Mesendoderm (in vitro differentiated cells): ENCODE data around the gene CAPN13.

Experiments
- DNase-seq: peaks from one replicate; pipeline ENCODE4 v3.0.0; 2013
- H2AK5ac ChIP-seq: 2 replicates; pipeline ENCODE4 v1.6.1; 2013; ENCODE audit warnings: low read length, inconsistent platforms
- H2BK120ac ChIP-seq: 2 replicates; pipeline ENCODE4 v1.6.1; 2013; ENCODE audit warnings: low read depth, mild to moderate bottlenecking, low read length, moderate library complexity, mixed read lengths
- H2BK15ac ChIP-seq: replicated peaks from 2 replicates; pipeline ENCODE4 v1.6.1; 2013; ENCODE audit warnings: low read depth, mild to moderate bottlenecking, moderate library complexity
- H2BK5ac ChIP-seq: 2 replicates; pipeline ENCODE4 v1.6.1; 2013; ENCODE audit warnings: low read length, inconsistent platforms
- H3K18ac ChIP-seq: 2 replicates; pipeline ENCODE4 v1.6.1; 2013; ENCODE audit warnings: mild to moderate bottlenecking, low read length, mixed read lengths
- H3K23ac ChIP-seq: one replicate; pipeline ENCODE4 v1.6.1; 2013; ENCODE audit warnings: low read length
- H3K27ac ChIP-seq: 2 replicates; pipeline ENCODE4 v1.5.1; 2013; ENCODE audit warnings: low read depth, mild to moderate bottlenecking, inconsistent platforms, low read length, moderate library complexity
- H3K27me3 ChIP-seq: 2 replicates; pipeline ENCODE4 v1.6.1; 2013; ENCODE audit warnings: low read length, control low read depth, mild to moderate bottlenecking, inconsistent platforms; ENCODE audit not compliant: insufficient read depth, poor library complexity
- H3K36me3 ChIP-seq: 2 replicates; pipeline ENCODE4 v1.6.1; 2013; ENCODE audit warnings: low read length, inconsistent platforms; ENCODE audit not compliant: control insufficient read depth, insufficient read depth
- H3K4ac ChIP-seq: one replicate; pipeline ENCODE4 v1.6.1; 2013; ENCODE audit warnings: low read depth, mild to moderate bottlenecking, low read length, moderate library complexity
- H3K4me1 ChIP-seq: 2 replicates; pipeline ENCODE4 v1.6.1; 2013; ENCODE audit warnings: low read depth, low read length, inconsistent platforms; ENCODE audit not compliant: control insufficient read depth
- H3K4me2 ChIP-seq: 2 replicates; pipeline ENCODE4 v1.6.1; 2013; ENCODE audit warnings: low read length
- H3K4me3 ChIP-seq: 2 replicates; pipeline ENCODE4 v1.5.1; 2013; ENCODE audit warnings: mild to moderate bottlenecking, low read length
- H3K56ac ChIP-seq: one replicate; pipeline ENCODE4 v1.6.1; 2013; ENCODE audit warnings: low read length
- H3K79me1 ChIP-seq: 2 replicates; pipeline ENCODE4 v1.6.1; 2013; ENCODE audit warnings: low read length, inconsistent platforms
- H3K79me2 ChIP-seq: 2 replicates; pipeline ENCODE4 v1.6.1; 2013; ENCODE audit warnings: mild to moderate bottlenecking, low read length; ENCODE audit not compliant: control insufficient read depth, insufficient read depth
- H3K9ac ChIP-seq: 2 replicates; pipeline ENCODE4 v1.6.1; 2013; ENCODE audit warnings: low read length, inconsistent platforms
- H4K5ac ChIP-seq: one replicate; pipeline ENCODE4 v1.6.1; 2013; ENCODE audit warnings: low read length
- H4K8ac ChIP-seq: one replicate; pipeline ENCODE4 v1.6.1; 2013; ENCODE audit warnings: low read depth, mild to moderate bottlenecking, control low read depth, low read length, moderate library complexity
- WGBS: extraction: QIAGEN DNeasy Blood & Tissue Kit; methylation state at CpG from one replicate; pipeline ENCODE4 v1.1.7; 2013; ENCODE audit warnings: low lambda C conversion rate, missing lambda C conversion rate; ENCODE audit not compliant: insufficient coverage; ENCODE audit errors: extremely low coverage; 5-methylcytosine and 5-hydroxymethylcytosine counted together

Gene CAPN13

GRCh38 chr2:30753630-30754029 lies 53.6 kb downstream of the CAPN13 start:
- Histone ChIP-seq H3K4me1 (peaks cover 22% of the 10 kb centered on the region), H2BK120ac (no peak overlapping the region), H4K5ac (no peak overlapping the region), H3K27me3 (no peaks in the 10 kb centered on the region), H3K27ac (no peak overlapping the region), H3K36me3 (no peaks in the 10 kb centered on the region), H2BK15ac (no peak overlapping the region), H3K79me1 (no peaks in the 10 kb centered on the region), H3K79me2 (no peaks in the 10 kb centered on the region), H3K23ac (no peak overlapping the region), H4K8ac (no peak overlapping the region), H3K56ac (no peak overlapping the region), H3K4me3 (no peak overlapping the region), H3K18ac (no peak overlapping the region), H3K4ac (no peak overlapping the region), H2AK5ac (no peak overlapping the region), H2BK5ac (no peak overlapping the region), H3K9ac (no peak overlapping the region), H3K4me2 (no peak overlapping the region)
- no CpG with 5 or more reads among the region's 6 CpGs for WGBS
- no peak for DNase-seq

- no peak overlapping the region for H3K18ac ChIP-seq
- no peak overlapping the region for H3K56ac ChIP-seq
- no peak overlapping the region for H2BK15ac ChIP-seq
- no CpG with 5 or more reads among the region's 6 CpGs for WGBS
- no peak overlapping the region for H3K4ac ChIP-seq
- no peak for DNase-seq
- H3K4me3 ChIP-seq, result no peak overlapping the region
- H4K5ac ChIP-seq, result no peak overlapping the region
- H2BK120ac ChIP-seq, result no peak overlapping the region
- no peaks in the 10 kb centered on the region for H3K36me3 ChIP-seq
- no peak overlapping the region for H2BK5ac ChIP-seq
- no peak overlapping the region for H3K23ac ChIP-seq
- H3K27ac ChIP-seq, result no peak overlapping the region
- no peak overlapping the region for H3K9ac ChIP-seq
- H3K27me3 ChIP-seq, result no peaks in the 10 kb centered on the region
- no peak overlapping the region for H4K8ac ChIP-seq
- H3K79me1 ChIP-seq, result no peaks in the 10 kb centered on the region
- H2AK5ac ChIP-seq, result no peak overlapping the region
- no peak overlapping the region for H3K4me2 ChIP-seq
- no peaks in the 10 kb centered on the region for H3K79me2 ChIP-seq
- H3K4me1 ChIP-seq, result peaks cover 17% of the 10 kb centered on the region
These were observed 54.4 kb downstream of the CAPN13 start for GRCh38 chr2:30752811-30753210.

DNA sequence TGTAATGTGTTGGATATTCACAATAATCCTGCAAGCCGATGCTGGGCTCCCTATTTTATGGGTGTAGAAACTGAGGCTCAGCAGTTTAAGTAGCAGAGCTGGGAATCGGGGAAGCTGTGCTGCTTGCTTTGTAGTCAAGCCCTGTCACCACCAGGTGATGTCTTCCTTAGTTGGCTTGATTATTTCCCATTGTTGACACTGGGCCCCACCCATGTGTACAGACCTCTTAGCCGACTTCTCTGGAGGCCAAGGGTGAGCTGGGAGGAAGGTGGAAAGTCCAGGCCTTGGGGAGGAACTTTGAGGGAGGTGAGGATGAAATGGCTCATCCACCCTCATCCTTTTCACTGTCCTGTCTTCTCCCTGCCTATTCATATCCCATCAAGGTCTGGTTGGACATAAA lies 60.0 kb downstream of the CAPN13 start:
- no peak overlapping the region for H3K4me2 ChIP-seq
- H3K56ac ChIP-seq, result no peak overlapping the region
- H2AK5ac ChIP-seq, result no peak overlapping the region
- no peak overlapping the region for H4K8ac ChIP-seq
- no peak overlapping the region for H3K4me3 ChIP-seq
- no peak overlapping the region for H4K5ac ChIP-seq
- H3K27me3 ChIP-seq, result no peaks in the 10 kb centered on the region
- H3K79me1 ChIP-seq, result no peaks in the 10 kb centered on the region
- H2BK15ac ChIP-seq, result no peak overlapping the region
- no peak overlapping the region for H3K18ac ChIP-seq
- WGBS, result no CpG with 5 or more reads among the region's 3 CpGs
- no peak overlapping the region for H3K4ac ChIP-seq
- no peak overlapping the region for H2BK120ac ChIP-seq
- no peak overlapping the region for H3K27ac ChIP-seq
- DNase-seq, result no peak
- H3K9ac ChIP-seq, result no peak overlapping the region
- no peak overlapping the region for H3K23ac ChIP-seq
- H3K36me3 ChIP-seq, result no peaks in the 10 kb centered on the region
- H2BK5ac ChIP-seq, result no peak overlapping the region
- no peaks in the 10 kb centered on the region for H3K79me2 ChIP-seq
- no peaks in the 10 kb centered on the region for H3K4me1 ChIP-seq

DNA sequence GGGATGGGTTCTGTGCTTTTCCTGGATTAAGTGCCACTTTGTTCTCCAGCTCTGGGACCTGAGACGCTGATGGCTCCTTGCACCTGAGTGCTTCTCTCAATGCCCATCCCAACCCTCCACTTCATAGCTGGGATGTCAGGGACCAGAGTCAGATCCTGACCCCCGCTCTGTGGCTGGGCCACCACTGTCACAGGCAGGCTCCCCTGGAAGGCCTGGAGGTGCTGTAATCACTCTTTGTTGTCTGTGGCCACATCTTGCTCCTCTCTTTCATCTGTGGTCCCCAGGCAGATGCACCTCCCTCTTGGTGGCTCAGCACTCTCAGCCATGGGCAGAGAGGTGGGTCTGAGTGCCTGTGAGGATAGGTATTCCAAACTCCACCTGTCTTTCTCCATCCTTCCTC lies 62.4 kb downstream of the CAPN13 start:
- Histone ChIP-seq H3K56ac (no peak overlapping the region), H3K27me3 (no peaks in the 10 kb centered on the region), H3K23ac (no peak overlapping the region), H3K4me2 (no peak overlapping the region), H4K5ac (no peak overlapping the region), H3K4me3 (no peak overlapping the region), H2AK5ac (no peak overlapping the region), H2BK120ac (no peak overlapping the region), H3K79me2 (no peaks in the 10 kb centered on the region), H3K9ac (no peak overlapping the region), H3K18ac (no peak overlapping the region), H2BK5ac (no peak overlapping the region), H2BK15ac (no peak overlapping the region), H4K8ac (no peak overlapping the region), H3K79me1 (no peaks in the 10 kb centered on the region), H3K4ac (no peak overlapping the region), H3K36me3 (no peaks in the 10 kb centered on the region), H3K4me1 (no peaks in the 10 kb centered on the region), H3K27ac (no peak overlapping the region)
- no CpG with 5 or more reads among the region's 2 CpGs for WGBS
- no peak for DNase-seq

- Histone ChIP-seq H3K4me2 (no peak overlapping the region), H3K36me3 (no peaks in the 10 kb centered on the region), H3K27me3 (no peaks in the 10 kb centered on the region), H2BK120ac (no peak overlapping the region), H2AK5ac (no peak overlapping the region), H3K79me1 (no peaks in the 10 kb centered on the region), H3K56ac (no peak overlapping the region), H3K9ac (no peak overlapping the region), H3K4me1 (no peaks in the 10 kb centered on the region), H3K4ac (no peak overlapping the region), H4K8ac (no peak overlapping the region), H2BK5ac (no peak overlapping the region), H2BK15ac (no peak overlapping the region), H3K4me3 (no peak overlapping the region), H3K23ac (no peak overlapping the region), H4K5ac (no peak overlapping the region), H3K27ac (no peak overlapping the region), H3K18ac (no peak overlapping the region), H3K79me2 (no peaks in the 10 kb centered on the region)
- no CpG with 5 or more reads among the region's 7 CpGs for WGBS
- no peak for DNase-seq
These were observed 65.7 kb downstream of the CAPN13 start for GRCh38 chr2:30741576-30741975.

DNA sequence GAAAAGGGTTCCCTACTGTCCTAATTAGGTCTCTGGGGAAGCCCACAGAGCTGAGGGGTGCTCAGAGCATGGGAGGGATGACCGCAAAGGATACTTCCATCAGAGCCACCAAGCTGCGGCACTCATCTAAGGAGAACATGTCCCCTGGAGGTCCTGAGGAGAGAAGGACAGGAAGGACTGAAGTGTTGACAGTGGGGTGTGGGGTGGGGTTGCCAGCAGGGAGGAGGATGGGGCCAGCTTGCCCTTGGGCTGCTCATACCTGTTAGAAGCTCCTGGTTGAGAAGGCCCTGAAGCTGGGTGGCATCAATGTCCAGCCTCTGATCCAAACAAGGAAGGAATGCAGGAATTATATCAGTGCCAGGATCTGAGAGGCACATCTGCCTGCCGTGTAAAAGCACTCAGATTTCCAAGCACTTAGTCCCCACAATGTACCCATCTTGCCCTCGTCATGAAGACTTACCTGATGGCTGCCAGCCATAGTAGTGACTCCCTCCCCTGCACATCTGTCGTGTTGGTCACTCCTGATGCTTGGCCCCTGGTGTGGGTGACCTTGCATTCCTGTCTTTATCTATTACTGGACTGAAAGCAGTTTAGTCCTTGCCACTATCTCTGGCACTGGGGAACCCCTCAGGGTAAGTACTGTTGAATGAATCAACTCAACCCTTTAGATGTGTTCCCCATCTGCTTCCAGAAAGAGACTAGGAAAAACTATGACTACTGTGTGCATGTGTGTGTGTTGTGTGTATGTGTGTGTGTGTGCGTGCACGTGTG lies 68.9 kb downstream of the CAPN13 start:
- Histone ChIP-seq H3K9ac (no peak overlapping the region), H3K36me3 (no peaks in the 10 kb centered on the region), H3K4me2 (no peak overlapping the region), H3K56ac (no peak overlapping the region), H2AK5ac (no peak overlapping the region), H3K27ac (no peak overlapping the region), H2BK5ac (no peak overlapping the region), H3K27me3 (no peaks in the 10 kb centered on the region), H2BK120ac (no peak overlapping the region), H4K5ac (no peak overlapping the region), H3K4ac (no peak overlapping the region), H3K79me2 (no peaks in the 10 kb centered on the region), H3K23ac (no peak overlapping the region), H3K79me1 (no peaks in the 10 kb centered on the region), H2BK15ac (no peak overlapping the region), H3K18ac (no peak overlapping the region), H4K8ac (no peak overlapping the region), H3K4me1 (no peaks in the 10 kb centered on the region), H3K4me3 (no peak overlapping the region)
- no CpG with 5 or more reads among the region's 7 CpGs for WGBS
- no peak for DNase-seq
